LNCaP clone FGC (cell line): ENCODE results near the gene INO80B.

Source experiments
- DNase-seq: peaks from one replicate; pipeline ENCODE4 v3.0.0-alpha.2; 2011; ENCODE audit warnings: low read depth
- H3K4me3 ChIP-seq: 2 replicates; pipeline ENCODE4 v1.5.1; 2011; ENCODE audit warnings: mild to moderate bottlenecking, low read depth, low read length, control low read depth
- CTCF ChIP-seq: IDR thresholded peaks from 2 replicates; pipeline ENCODE4 v1.5.1; 2012; ENCODE audit warnings: mild to moderate bottlenecking; ENCODE audit not compliant: control insufficient read depth, insufficient read depth; ENCODE audit errors: extremely low read depth

Gene INO80B

GRCh38 chr2:74489906-74490305 is 35.0 kb downstream of the INO80B start:
- TF ChIP-seq CTCF, result no peak
- H3K4me3 ChIP-seq, result no peak overlapping the region
- DNase-seq, result no peak

- TF ChIP-seq CTCF, result no peak
- no peak for DNase-seq
- no peak overlapping the region for H3K4me3 ChIP-seq
These were observed 37.0 kb downstream of the INO80B start for GRCh38 chr2:74491648-74492544.

DNA sequence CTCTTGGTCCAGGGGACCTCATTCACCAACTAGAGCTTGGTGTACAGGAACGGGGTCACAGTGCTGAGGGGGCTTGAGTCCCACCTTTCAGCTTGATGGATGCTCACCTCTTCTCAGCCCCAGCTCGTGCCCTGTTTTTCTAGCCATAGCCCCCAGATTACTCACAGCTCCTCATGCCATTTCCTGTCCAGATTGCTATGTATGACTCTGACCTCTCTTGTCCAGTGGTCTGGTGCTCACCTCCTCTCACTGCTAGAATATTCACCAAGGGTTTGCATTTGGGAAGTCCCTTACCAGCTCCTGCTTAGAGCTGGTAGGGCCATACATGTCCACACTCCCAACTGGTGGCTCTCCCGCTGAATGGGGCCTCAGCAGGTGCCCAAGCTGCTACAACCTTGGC is 38.7 kb downstream of the INO80B start:
- no peak for TF ChIP-seq CTCF
- no peak for DNase-seq
- no peak overlapping the region for H3K4me3 ChIP-seq

DNA sequence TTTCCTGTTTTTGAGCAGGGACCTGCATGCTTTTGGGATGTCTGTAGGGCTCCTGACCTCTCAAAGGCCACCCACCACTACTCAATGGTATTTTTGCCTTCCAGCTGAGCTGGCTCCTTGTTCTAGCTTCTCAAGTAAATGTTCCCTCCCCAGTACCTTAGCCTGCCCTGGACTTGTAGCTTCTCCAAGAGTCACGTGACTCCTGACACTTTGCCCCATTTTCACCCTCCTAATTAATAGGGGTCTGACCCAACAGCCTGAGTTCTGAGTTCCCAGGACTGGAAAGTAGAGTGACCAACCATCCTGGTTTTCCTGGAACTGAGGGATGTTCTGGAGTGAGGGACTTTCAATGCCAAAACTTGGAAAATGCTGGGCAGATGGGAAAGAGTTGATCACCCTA is 40.6 kb downstream of the INO80B start:
- DNase-seq, result no peak
- TF ChIP-seq CTCF, result no peak

DNA sequence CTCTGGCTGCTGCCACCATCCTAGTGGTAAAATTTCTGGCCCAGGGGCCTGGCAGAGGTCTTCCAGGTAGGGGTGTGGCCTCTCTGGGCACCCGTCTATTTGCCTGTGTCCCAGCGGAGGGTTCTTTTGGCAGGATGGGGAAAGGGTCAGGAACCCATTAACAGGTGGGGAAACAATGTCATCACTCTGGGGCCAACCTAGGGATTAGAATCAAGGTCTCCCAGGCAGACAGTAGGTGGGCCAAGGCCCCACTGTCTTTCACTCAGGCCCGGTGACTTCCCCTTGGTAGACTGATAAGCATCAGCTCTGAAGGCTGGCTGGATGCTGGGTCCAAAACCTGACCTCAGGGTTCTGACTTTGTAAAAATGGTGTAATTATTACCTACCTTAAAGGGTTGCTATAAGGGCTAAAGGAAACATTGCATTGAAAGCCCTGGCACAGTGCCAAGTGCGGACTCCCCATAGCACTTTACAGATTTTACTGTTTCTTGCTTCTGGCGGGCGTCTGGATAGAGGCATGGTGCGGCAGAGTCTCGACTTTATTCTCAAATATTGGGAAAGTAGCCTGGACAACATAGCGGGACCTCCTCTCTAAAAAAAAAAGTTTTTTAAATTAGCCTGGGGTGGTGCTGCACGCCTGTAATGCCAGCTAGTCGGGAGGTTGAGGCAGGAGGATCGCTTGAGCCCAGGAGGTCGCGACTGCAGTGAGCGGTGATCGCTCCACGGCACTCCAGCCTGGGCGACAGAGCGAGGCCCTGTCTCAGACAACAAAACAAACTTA is 42.3 kb downstream of the INO80B start:
- no peak for TF ChIP-seq CTCF
- no peak overlapping the region for H3K4me3 ChIP-seq
- no peak for DNase-seq

More for the DNA sequence above, 40.6 kb downstream of the INO80B start:
- H3K4me3 ChIP-seq, result no peak overlapping the region

DNA sequence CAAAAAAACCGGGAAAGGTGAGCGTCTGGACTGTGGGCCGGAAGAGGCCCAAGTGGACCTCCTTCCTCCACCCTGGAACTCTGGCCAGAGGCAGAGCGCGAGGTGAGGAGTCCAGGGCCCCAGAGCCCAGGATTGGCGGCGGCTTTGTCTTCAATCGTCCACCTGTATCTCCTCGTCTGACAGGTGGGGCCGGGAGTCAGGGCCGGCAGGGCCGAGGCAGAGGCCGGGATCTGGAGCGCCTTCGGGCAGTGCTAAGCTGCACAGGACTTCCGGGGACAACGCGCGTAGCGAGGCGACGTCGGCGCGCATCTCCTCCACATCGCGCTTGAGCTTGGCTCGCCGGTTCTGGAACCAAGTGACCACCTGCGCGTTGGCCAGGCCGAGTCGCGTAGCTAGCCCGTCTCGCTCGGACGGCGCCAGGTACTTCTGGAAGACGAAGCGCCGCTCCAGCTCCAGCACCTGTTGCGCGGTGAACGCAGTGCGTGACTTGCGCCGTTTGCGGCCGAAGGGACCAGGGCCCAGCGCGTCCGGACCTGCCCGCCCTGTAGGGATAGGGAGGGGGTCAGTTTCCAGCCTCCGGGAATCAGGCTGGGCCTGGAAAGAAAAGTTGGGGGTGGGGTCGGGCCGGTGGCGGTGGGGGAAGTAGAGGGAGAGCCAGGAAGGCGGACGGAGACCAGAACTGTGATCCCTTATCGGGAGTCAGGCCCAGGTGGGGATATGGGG is 43.1 kb downstream of the INO80B start:
- no peak for TF ChIP-seq CTCF
- H3K4me3 ChIP-seq, result no peak overlapping the region
- DNase-seq, result no peak
